NCI-H82 treated with DMSO at 0.1 percent for 48 hours (cell line): ENCODE data around the gene MAIP1.

Source experiments
- DNase-seq: peaks from one replicate; lab custom pipeline; 2025; ENCODE audit not compliant: unreplicated experiment; lab: John Stamatoyannopoulos, UW

MAIP1 gene

GRCh38 chr2:199988151-199988550 is 32.8 kb downstream of the MAIP1 start:
- DNase-seq = no peak

- no peak for DNase-seq
These were observed 34.4 kb downstream of the MAIP1 start for GRCh38 chr2:199989822-199990221.

GRCh38 chr2:199991691-199992090 is 36.3 kb downstream of the MAIP1 start:
- DNase-seq = no peak

- no peak for DNase-seq
These were observed 36.9 kb downstream of the MAIP1 start for GRCh38 chr2:199992296-199992695.

GRCh38 chr2:199994371-199994770 is 39.0 kb downstream of the MAIP1 start:
- DNase-seq = no peak

- DNase-seq = no peak
These were observed 39.5 kb downstream of the MAIP1 start for GRCh38 chr2:199994896-199995295.

- DNase-seq = no peak
These were observed 41.9 kb downstream of the MAIP1 start for GRCh38 chr2:199997296-199997695.

- DNase-seq = no peak
These were observed 43.8 kb downstream of the MAIP1 start for GRCh38 chr2:199999166-199999565.

- DNase-seq = no peak
These were observed 45.2 kb downstream of the MAIP1 start for GRCh38 chr2:200000444-200001163.

GRCh38 chr2:200003444-200003843 is 48.1 kb downstream of the MAIP1 start:
- no peak for DNase-seq

- DNase-seq = no peak
These were observed 50.3 kb downstream of the MAIP1 start for GRCh38 chr2:200005675-200006074.

- DNase-seq = no peak
These were observed 51.9 kb downstream of the MAIP1 start for GRCh38 chr2:200007306-200007705.

GRCh38 chr2:200012401-200012800 is 57.0 kb downstream of the MAIP1 start:
- DNase-seq = no peak
